IMR-90 (cell line): ENCODE data around the gene RAPGEF3. TPM values are rescaled to one million over a fixed set of nuclear protein-coding genes. Genes with fewer than 3 reads are reported as not detected.

Source experiments
- ATAC-seq: fragments of 200-7000 bp; cut with Tn5 transposase; 2 replicates; pipeline ENCODE4 v1.9.1; 2020; ENCODE audit warnings: low read depth, mild to moderate bottlenecking, moderate library complexity
- BruUV-seq: library from RNA; stranded (reverse); fragments of 400-500 nt; replicated peaks from 2 replicates; lab custom pipeline; 2021; lab: Mats Ljungman, UMichigan
- CTCF ChIA-PET: fragments of 300-600 bp; formaldehyde crosslinking; extraction: SDS; loops from one replicate; lab custom pipeline; 2021; ENCODE audit warnings: antibody characterized with exemption; lab: Yijun Ruan, JAX
- POLR2A ChIA-PET: fragments of 300-600 bp; sonication (Branson Sonifier 250); formaldehyde crosslinking; loops from one replicate; lab custom pipeline; 2022; ENCODE audit warnings: antibody characterized with exemption; ENCODE audit not compliant: unreplicated experiment; lab: Charles Lee
- DNase-seq: peaks from one replicate; pipeline ENCODE4 v3.0.0; 2013
- H2AFZ ChIP-seq: replicated peaks from 2 replicates; pipeline ENCODE3; 2013; ENCODE audit warnings: low read length, mild to moderate bottlenecking; ENCODE audit not compliant: poor library complexity
- H2AK5ac ChIP-seq: 2 replicates; pipeline ENCODE4 v1.6.1; 2013; ENCODE audit warnings: low read depth, low read length, inconsistent platforms
- H2AK9ac ChIP-seq: replicated peaks from 2 replicates; pipeline ENCODE3; 2013; ENCODE audit warnings: mild to moderate bottlenecking, low read depth, low read length, moderate library complexity; ENCODE audit not compliant: poor library complexity
- H2BK120ac ChIP-seq: 2 replicates; pipeline ENCODE4 v1.6.1; 2013; ENCODE audit warnings: low read depth, low read length, inconsistent platforms
- H2BK15ac ChIP-seq: 3 replicates; pipeline ENCODE4 v1.6.1; 2013; ENCODE audit warnings: low read depth, low read length, inconsistent platforms
- H2BK20ac ChIP-seq: 2 replicates; pipeline ENCODE4 v1.6.1; 2013; ENCODE audit warnings: low read depth, mild to moderate bottlenecking, inconsistent platforms, low read length, moderate library complexity
- H2BK5ac ChIP-seq: 2 replicates; pipeline ENCODE4 v1.6.1; 2013; ENCODE audit warnings: mild to moderate bottlenecking, low read depth, low read length, inconsistent platforms; ENCODE audit not compliant: poor library complexity, severe bottlenecking
- H3K14ac ChIP-seq: replicated peaks from 2 replicates; pipeline ENCODE4 v1.6.1; 2013; ENCODE audit warnings: low read depth, low read length, inconsistent platforms
- H3K18ac ChIP-seq: 2 replicates; pipeline ENCODE4 v1.6.1; 2013; ENCODE audit warnings: low read depth, low read length, control low read depth
- H3K23ac ChIP-seq: 2 replicates; pipeline ENCODE4 v1.6.1; 2013; ENCODE audit warnings: low read depth, low read length, inconsistent platforms
- H3K27ac ChIP-seq: 2 replicates; pipeline ENCODE4 v1.5.1; 2013; ENCODE audit warnings: mild to moderate bottlenecking, control low read depth, low read length; ENCODE audit not compliant: insufficient read depth
- H3K27me3 ChIP-seq: 2 replicates; pipeline ENCODE4 v1.6.1; 2013; ENCODE audit warnings: low read length; ENCODE audit not compliant: control insufficient read depth, insufficient read depth
- H3K36me3 ChIP-seq: 2 replicates; pipeline ENCODE4 v1.6.1; 2013; ENCODE audit warnings: low read length, mixed read lengths; ENCODE audit not compliant: control insufficient read depth, insufficient read depth
- H3K4ac ChIP-seq: 2 replicates; pipeline ENCODE4 v1.6.1; 2013; ENCODE audit warnings: low read depth, low read length, inconsistent platforms
- H3K4me1 ChIP-seq: 2 replicates; pipeline ENCODE4 v1.6.1; 2013; ENCODE audit warnings: low read length, mixed read lengths; ENCODE audit not compliant: control insufficient read depth, insufficient read depth
- H3K4me2 ChIP-seq: 2 replicates; pipeline ENCODE4 v1.6.1; 2013; ENCODE audit warnings: low read depth, mild to moderate bottlenecking, control low read depth, low read length, moderate library complexity
- H3K4me3 ChIP-seq: 2 replicates; pipeline ENCODE4 v1.5.1; 2013; ENCODE audit warnings: low read depth, mild to moderate bottlenecking, control low read depth, low read length, moderate library complexity; ENCODE audit not compliant: insufficient read depth
- H3K56ac ChIP-seq: 2 replicates; pipeline ENCODE4 v1.6.1; 2013; ENCODE audit warnings: low read length, inconsistent platforms; ENCODE audit not compliant: insufficient read depth; ENCODE audit errors: extremely low read depth
- H3K79me1 ChIP-seq, 2 experiments: 2 replicates each; pipeline ENCODE4 v1.6.1; 2013; ENCODE audit warnings: low read length in 2 of 2, inconsistent platforms in 1 of 2, low read depth in 1 of 2
- H3K9ac ChIP-seq: 2 replicates; pipeline ENCODE4 v1.6.1; 2013; ENCODE audit warnings: low read depth, low read length, control low read depth
- H3K9me1 ChIP-seq: 2 replicates; pipeline ENCODE4 v1.6.1; 2013; ENCODE audit warnings: low read length, inconsistent platforms; ENCODE audit not compliant: insufficient read depth
- H3K9me3 ChIP-seq: 2 replicates; pipeline ENCODE4 v1.6.1; 2013; ENCODE audit warnings: low read length; ENCODE audit not compliant: control insufficient read depth, insufficient read depth
- H4K20me1 ChIP-seq: 2 replicates; pipeline ENCODE4 v1.6.1; 2013; ENCODE audit warnings: low read length, inconsistent platforms; ENCODE audit not compliant: insufficient read depth
- H4K5ac ChIP-seq: 2 replicates; pipeline ENCODE4 v1.6.1; 2013; ENCODE audit warnings: mild to moderate bottlenecking, low read depth, low read length, control low read depth
- H4K8ac ChIP-seq, 2 experiments: 2 replicates each; pipeline ENCODE4 v1.6.1; 2013; ENCODE audit warnings: low read depth in 2 of 2, low read length in 2 of 2, control low read depth in 1 of 2, inconsistent platforms in 1 of 2
- H4K91ac ChIP-seq: 2 replicates; pipeline ENCODE4 v1.6.1; 2013; ENCODE audit warnings: low read depth, low read length, inconsistent platforms; ENCODE audit not compliant: insufficient read depth
- CEBPB ChIP-seq: IDR thresholded peaks from 2 replicates; pipeline ENCODE4 v1.6.1; 2012; ENCODE audit warnings: low read depth, low read length, improper control_type of control experiment
- FOS ChIP-seq: fragments of 150-350 bp; IDR thresholded peaks from 2 replicates; pipeline ENCODE4 v1.6.1; 2016; ENCODE audit warnings: low read depth, low read length
- MXI1 ChIP-seq: IDR thresholded peaks from 2 replicates; pipeline ENCODE4 v1.6.1; 2012; ENCODE audit warnings: low read depth, mild to moderate bottlenecking, low read length, moderate library complexity, borderline replicate concordance
- NFE2L2 ChIP-seq: fragments of 150-350 bp; IDR thresholded peaks from 2 replicates; pipeline ENCODE4 v1.6.1; 2016; ENCODE audit warnings: low read depth, mild to moderate bottlenecking, low read length
- POLR2A ChIP-seq: IDR thresholded peaks from 2 replicates; pipeline ENCODE4 v1.6.1; 2012; ENCODE audit warnings: mild to moderate bottlenecking, low read depth, low read length
- RFX5 ChIP-seq: IDR thresholded peaks from 2 replicates; pipeline ENCODE4 v1.8.0; 2012; ENCODE audit warnings: low read depth, mild to moderate bottlenecking, low read length, moderate library complexity
- WGBS, 2 experiments: methylation state at CpG; one replicate each; pipeline versions ENCODE4 v1.1.5 to v1.1.7; 2013; ENCODE audit warnings: missing lambda C conversion rate in 2 of 2; ENCODE audit not compliant: insufficient read length in 1 of 2; ENCODE audit errors: extremely low coverage in 2 of 2; 5-methylcytosine and 5-hydroxymethylcytosine counted together
- dilution Hi-C: fragments of 300-500 bp; cut with HindIII; formaldehyde crosslinking; loops from one replicate; pipeline ENCODE4 v1.14.3; 2018; ENCODE audit warnings: low sequenced_read_pairs; ENCODE audit not compliant: unreplicated experiment
- in situ Hi-C: fragments of 300-500 bp; cut with MboI; formaldehyde crosslinking; loops from 3 replicates; pipeline ENCODE4 v1.14.3; 2019; ENCODE audit warnings: low sequenced_read_pairs, inconsistent platforms, mixed read lengths
- intact Hi-C: fragments of 100-400 bp; cut with micrococcal nuclease; formaldehyde crosslinking; loops from 2 replicates; pipeline ENCODE4 v1.10.0; 2022
- polyA plus RNA-seq, 3 experiments: library from polyadenylated mRNA; depleted of rRNA; stranded (reverse); fragments of >200 nt; gene quantifications; 2 replicates each; pipeline ENCODE4 v1.2.3, GENCODE V29; 2012; ENCODE audit warnings: low replicate concordance in 1 of 3
- total RNA-seq: library from RNA; depleted of rRNA; stranded (reverse); fragments of >200 nt; gene quantifications from 2 replicates; pipeline ENCODE4 v1.2.3, GENCODE V29; 2012
- TF ChIP-seq, protein P1 (sequence below): conservative IDR thresholded peaks from 2 replicates; pipeline ENCODE4 v1.5.1; 2012; ENCODE audit warnings: mild to moderate bottlenecking, low read depth, low read length, improper control_type of control experiment
- TF ChIP-seq, protein P2 (sequence below): fragments of 150-350 bp; IDR thresholded peaks from 2 replicates; pipeline ENCODE4 v1.6.1; 2016; ENCODE audit warnings: low read depth, mild to moderate bottlenecking, low read length, moderate library complexity, borderline replicate concordance

Gene RAPGEF3
- total and polyA plus RNA-seq, 2 of the 4 experiments (the other 2 are of a cell fraction) = 1.3 to 2.0 TPM

DNA sequence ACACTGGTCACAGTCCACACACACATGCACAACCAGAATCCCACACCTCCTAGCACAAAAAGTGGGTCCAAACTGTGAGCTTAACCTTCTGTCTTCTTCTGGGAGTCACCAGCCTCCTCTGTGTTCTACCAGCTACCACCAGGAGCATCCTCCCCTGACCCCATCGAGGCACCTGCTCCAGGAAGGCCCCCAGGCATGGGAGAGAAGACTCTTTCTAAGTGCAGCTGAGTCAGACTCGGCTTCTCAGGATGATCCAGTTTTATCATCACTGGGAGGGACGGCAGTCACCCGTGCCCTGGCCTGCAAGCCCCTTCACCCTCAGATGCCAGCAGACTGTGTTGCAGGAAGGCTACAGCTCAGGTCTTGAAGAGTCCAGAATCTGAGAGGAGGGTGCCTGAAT, 25.5 kb downstream of the RAPGEF3 start:
- Histone ChIP-seq H3K4me2 (no peak overlapping the region), H2AK9ac (no peak overlapping the region), H3K56ac (no peak overlapping the region), H4K8ac (no peak overlapping the region), H3K27me3 (no peaks in the 10 kb centered on the region), H3K4me3 (no peak overlapping the region), H2BK15ac (no peak overlapping the region), H3K4ac (no peak overlapping the region), H2BK20ac (no peak overlapping the region), H2BK5ac (no peak overlapping the region), H2BK120ac (no peak overlapping the region), H4K20me1 (no peaks in the 10 kb centered on the region), H3K18ac (no peak overlapping the region), H4K91ac (no peak overlapping the region), H4K5ac (no peak overlapping the region), H2AK5ac (no peak overlapping the region), H3K9me1 (peaks cover 15% of the 10 kb centered on the region), H3K9ac (no peak overlapping the region), H3K79me1 (no peaks in the 10 kb centered on the region), H3K27ac (no peak overlapping the region), H3K14ac (no peak overlapping the region), H3K4me1 (peaks cover 27% of the 10 kb centered on the region), H3K9me3 (no peaks in the 10 kb centered on the region), H3K23ac (no peak overlapping the region), H3K36me3 (no peaks in the 10 kb centered on the region), H2AFZ (no peak overlapping the region)
- in situ Hi-C loops (no loop called here), dilution Hi-C loops (no loop called here), intact Hi-C loops (no loop called here)
- TF ChIP-seq RFX5 (no peak), POLR2A (no peak), NFE2L2 (no peak), CEBPB (no peak), FOS (no peak), MXI1 (no peak)
- TF ChIP-seq, protein P1, sequence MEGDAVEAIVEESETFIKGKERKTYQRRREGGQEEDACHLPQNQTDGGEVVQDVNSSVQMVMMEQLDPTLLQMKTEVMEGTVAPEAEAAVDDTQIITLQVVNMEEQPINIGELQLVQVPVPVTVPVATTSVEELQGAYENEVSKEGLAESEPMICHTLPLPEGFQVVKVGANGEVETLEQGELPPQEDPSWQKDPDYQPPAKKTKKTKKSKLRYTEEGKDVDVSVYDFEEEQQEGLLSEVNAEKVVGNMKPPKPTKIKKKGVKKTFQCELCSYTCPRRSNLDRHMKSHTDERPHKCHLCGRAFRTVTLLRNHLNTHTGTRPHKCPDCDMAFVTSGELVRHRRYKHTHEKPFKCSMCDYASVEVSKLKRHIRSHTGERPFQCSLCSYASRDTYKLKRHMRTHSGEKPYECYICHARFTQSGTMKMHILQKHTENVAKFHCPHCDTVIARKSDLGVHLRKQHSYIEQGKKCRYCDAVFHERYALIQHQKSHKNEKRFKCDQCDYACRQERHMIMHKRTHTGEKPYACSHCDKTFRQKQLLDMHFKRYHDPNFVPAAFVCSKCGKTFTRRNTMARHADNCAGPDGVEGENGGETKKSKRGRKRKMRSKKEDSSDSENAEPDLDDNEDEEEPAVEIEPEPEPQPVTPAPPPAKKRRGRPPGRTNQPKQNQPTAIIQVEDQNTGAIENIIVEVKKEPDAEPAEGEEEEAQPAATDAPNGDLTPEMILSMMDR = no peak
- TF ChIP-seq, protein P2, sequence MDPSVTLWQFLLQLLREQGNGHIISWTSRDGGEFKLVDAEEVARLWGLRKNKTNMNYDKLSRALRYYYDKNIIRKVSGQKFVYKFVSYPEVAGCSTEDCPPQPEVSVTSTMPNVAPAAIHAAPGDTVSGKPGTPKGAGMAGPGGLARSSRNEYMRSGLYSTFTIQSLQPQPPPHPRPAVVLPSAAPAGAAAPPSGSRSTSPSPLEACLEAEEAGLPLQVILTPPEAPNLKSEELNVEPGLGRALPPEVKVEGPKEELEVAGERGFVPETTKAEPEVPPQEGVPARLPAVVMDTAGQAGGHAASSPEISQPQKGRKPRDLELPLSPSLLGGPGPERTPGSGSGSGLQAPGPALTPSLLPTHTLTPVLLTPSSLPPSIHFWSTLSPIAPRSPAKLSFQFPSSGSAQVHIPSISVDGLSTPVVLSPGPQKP = no peak
- ChIA-PET POLR2A (no interaction called here), CTCF (no interaction called here)
- DNase-seq (no peak), ATAC-seq (no peak)
- WGBS, 2 experiments = 80% methylated on average over 1 of the region's 4 CpGs; no CpG with 5 or more reads in 1 of the 2 experiments
- no TSS peak for BruUV-seq
